HG02623 (cell line): ENCODE data around the gene EIF3K.
A peak's percentile ranks its signal among the peaks of the same experiment; 100 is the strongest.
"Not testable (repeated sequence)": the region's sequence is repeated elsewhere in the genome, so short reads cannot be mapped to it uniquely, and the experiment has no call there.

Source experiments
- ATAC-seq: cut with Tn5 transposase; IDR thresholded peaks from one replicate; pipeline ENCODE4 v1.9.1; 2021; ENCODE audit warnings: moderate library complexity; ENCODE audit not compliant: unreplicated experiment

EIF3K gene

DNA sequence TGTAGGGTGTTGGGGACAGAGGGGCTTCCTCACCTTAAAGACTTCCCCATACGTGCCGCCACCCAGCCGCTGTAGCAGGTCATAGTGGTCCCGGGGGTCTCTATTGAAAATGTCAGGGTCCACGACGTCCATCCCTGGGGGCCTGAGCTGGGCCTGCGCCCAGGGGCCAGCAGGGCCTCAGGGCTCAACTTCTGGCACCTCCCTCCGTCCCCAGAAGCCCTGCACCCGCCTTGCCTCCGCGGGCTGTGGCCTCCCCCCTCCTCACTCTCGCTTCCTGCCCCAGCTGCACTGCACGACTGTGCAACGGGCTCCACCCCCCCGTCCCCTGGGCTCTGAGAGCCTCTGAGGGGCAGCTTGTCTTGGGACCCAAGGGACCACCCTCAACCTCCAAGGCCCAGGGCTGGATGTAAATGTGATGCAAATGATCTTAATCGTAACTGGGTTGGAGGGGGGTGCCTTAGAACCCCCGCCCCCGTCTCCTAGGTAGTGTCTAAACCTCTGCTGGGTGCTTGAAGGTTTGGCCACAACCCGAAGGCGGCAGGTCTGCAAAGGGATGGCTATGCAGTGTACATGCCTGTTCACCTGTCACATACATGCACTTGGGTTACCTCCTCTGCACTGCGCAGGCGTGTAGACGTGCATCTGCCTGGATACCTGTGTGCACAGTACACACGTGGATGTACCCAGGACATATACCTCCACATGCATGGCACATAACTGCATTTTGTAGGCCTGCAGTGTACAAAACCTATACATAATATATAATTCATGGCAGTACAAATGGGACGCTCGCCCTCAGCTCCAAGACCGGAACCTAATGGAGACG lies 1.0 kb upstream of the EIF3K start, which contains the start of gene MAP4K1:
MAP4K1 (minus strand) TSS at position 190 of the 826 bp plus-strand sequence; CDS start at position 132, 58 bp downstream.
- ATAC-seq = peak; percentile 43

DNA sequence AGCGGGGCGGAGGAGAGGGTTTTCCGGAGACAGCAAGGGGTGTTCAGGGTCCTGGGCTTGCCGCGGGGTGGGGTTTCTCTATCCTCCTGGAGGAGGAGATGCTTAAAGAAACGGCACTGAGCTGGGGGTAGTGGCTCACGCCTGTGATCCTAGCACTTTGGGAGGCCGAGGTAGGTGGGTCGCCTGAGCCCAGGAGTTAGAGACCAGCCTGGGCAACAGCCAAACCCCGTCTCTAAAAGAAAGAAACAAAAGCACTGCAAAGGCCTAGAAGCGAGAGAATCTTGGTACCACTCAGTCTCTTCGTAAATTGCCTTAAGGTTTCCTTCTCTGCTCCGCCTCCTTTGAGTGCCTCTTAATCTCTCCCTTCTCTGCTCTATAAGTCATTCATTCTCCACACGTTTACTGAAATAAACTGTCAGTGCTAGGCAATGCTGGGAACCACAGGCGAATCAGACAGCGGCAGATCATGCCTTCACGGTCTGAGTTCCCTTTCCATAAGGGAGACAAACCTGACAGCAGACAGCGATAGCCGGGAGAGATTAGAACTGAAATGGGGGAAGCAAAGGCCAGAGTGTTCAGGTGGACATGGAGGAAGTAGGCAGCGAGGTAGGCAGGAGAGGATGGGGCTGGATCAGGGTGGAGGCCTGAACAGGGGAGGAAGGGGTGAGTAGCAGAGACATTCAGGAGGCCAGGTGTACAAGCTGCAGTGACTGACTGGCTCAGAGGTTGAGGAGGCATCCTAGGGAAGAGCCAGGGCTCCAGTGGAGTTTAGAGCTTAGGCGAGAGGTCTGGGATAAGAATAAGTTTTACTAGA lies 580 bp downstream of the EIF3K start:
- ATAC-seq = no peak

DNA sequence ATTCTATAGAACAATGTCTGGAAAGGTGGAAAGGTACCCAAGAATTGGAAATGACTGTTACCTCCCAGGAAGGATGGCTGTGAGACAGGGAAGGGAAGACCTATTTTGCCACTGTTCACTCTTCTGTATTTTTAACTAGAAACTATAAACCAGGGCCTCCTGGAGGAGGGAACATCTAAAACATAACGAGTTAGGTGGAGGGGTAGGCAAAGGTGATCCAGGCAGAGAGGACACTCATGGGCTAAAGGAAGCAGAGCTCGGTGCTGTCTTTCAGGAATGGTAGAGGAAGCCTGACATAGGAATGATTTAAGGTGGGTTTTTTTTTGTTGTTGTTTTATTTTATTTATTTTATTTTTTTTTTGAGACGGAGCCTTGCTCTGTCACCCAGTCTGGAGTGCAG lies 5.8 kb downstream of the EIF3K start:
- ATAC-seq = no peak

DNA sequence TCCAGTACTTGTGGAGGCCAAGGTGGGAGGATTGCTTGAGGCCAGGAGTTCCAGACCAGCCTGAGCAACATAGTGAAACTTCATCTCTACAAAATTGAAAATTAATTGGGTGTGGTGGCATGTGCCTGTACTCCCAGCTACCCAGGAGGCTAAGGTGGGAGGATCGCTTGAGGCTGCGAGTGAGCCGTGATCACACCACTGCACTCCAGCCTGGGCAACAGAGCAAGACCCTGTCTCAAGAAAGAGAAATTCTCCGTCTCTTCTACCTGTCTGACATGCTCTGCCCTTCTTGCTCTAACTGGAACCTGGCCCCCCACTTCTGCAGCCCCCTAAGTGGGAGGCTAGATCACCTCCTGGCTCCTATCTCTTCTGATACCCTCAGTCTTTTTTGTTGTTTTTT lies 7.4 kb downstream of the EIF3K start:
- ATAC-seq = no peak

DNA sequence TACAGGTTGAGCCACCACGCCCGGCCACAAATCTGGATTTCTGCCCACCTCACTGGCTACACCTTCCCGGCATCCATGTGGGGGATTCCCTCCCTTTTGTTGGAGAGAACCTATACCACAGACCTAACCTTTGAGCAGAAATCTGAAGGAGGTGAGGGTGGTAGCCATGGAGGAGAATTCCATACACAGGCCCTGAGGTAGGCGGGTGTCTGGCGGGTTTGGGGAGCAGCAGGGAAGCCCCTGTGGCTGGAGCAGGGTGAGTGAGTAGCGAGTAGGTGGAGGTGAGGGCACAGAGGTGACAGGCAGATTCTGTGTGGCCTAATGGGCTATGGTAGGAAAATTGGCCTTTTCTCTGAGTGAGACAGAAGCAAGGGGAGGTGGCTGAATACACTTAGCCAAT lies 10.6 kb downstream of the EIF3K start:
- no peak for ATAC-seq

DNA sequence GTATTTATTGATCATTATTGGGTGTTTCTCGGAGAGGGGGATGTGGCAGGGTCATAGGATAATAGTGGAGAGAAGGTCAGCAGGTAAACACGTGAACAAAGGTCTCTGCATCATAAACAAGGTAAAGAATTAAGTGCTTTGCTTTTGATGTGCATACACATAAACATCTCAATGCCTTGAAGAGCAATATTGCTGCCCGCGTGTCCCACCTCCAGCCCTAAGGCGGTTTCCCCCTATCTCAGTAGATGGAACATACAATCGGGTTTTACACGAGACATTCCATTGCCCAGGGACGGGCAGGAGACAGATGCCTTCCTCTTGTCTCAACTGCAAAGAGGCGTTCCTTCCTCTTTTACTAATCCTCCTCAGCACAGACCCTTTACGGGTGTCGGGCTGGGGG lies 12.3 kb downstream of the EIF3K start:
- ATAC-seq = not testable (repeated sequence)

DNA sequence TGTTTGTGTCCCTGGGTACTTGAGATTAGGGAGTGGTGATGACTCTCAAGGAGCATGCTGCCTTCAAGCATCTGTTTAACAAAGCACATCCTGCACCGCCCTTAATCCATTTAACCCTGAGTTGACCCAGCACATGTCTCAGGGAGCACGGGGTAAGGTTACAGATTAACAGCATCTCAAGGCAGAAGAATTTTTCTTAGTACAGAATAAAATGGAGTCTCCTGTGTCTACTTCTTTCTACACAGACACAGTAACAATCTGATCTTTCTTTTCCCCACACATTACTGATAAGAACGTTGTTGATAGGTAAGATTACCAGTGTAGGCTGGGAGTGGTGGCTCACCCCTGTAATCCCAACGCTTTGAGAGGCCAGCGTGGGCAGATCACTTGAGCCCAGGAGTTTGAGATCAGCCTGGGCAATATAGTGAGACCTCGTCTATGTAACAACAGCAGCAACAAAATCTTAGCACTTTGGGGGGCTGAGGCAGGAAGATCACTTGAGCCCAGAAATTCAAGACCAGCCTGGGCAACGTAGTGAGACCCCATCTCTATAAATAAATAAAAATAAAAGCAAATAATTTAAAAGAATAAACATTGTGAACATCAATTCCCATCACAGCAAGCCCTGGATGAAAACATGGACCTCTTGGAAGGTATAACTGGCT lies 13.0 kb downstream of the EIF3K start:
- ATAC-seq = not testable (repeated sequence)

DNA sequence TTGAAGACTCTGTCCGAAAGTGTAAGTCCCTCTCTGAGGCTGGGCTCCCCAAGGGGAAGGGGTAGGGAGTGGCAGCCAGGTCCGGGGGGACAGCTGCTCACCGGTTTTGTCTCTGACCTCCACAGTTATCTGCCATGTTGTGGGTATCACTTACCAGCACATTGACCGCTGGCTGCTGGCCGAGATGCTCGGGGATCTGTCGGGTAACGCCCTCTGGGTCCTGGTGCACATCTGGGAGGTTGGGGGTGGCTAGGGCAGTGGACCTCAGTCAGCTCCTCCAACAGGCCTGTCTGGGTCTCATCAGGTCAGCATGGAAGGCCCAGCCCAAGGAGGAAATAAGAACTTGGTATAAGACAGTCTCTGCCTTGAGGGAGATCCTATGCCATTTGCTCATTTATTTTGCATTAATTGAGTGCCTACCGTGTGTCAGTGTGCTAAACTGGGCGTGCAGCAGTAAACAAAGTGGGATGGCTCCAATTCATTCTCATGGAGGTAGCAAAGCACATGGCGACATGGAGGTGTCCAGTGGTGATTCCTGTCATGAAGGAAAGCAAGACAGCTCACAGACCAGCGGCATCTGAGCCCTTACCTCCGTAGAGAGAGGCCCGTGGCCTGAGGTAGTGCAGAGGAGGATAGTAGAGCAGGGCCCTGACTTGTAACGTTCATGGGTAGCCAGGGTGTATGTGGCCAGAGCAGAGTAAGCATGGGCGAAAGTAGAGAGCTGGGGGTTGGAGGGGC lies 13.7 kb downstream of the EIF3K start:
- ATAC-seq = no peak

DNA sequence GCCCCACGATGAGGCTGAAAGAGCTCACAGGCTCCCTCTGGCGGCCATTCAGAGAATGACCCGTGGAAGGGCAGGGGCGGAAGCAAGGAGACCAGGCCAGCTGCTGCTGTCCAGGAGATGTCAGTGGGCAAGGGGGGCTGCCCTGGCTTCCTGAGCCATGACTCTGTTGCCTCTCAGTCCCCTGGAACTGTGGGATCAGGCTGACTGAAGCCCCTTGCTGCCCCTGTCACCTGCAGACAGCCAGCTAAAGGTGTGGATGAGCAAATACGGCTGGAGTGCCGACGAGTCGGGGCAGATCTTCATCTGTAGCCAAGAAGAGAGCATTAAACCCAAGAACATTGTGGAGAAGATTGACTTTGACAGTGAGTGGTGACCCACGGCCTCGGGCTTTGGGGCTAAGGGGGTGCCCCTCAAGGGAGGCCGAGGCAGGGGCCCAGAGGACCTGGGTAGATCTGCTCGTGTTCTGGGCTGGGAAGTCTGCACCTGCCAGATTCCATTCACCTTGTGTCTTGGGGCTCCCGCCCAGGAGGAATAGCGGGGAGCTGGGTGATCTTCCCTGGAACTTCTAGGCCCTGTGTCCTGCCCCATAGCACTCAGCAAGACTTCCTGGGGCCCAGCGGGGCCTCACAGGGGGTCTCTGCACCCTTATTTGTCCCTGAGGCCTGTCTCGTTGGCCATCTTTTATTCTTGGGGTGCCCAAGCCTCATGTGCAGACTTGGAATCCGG lies 15.9 kb downstream of the EIF3K start:
- ATAC-seq = no peak

DNA sequence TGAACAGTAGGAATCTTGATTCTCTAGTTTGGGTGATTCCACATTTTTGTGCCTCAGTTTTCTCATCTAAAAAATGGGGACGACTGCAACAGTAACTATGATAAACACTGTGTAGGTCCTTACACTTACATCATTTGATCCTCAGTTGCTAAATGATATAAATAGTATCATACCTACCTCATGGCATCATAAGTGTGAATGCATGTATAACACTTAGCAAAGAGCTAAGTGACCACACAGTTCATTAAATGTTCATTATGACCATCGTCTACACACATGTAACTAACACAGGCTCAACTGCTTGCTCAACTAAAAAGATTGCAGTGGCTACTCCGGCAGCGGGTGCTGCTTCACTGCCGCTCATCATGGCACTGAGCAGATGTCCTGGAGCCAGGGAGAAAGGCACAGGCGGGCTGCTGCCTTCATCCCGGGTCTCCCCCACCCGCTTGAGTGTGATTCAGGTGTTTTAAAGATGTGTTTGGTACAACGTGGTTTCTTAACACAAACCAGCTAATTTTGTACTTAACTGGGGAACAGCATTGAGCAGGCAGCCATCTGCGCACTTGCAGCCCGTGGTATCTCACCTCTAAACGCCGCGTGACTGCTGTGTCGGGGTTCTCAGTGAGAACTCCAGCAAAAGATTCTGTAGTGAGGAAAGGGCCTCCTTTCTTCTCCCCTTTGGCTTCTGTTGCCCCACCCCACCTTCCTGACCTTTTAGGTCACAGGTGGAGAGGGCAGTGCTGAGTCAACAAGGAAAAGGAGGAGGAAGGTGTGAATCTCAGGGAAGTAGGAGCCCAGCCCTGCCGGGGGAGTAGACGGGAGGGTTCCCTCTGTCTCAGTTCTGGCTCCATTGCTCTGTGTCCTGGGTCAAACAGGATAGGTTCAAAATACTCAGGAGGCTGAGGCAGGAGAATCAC lies 16.8 kb downstream of the EIF3K start:
- no peak for ATAC-seq

DNA sequence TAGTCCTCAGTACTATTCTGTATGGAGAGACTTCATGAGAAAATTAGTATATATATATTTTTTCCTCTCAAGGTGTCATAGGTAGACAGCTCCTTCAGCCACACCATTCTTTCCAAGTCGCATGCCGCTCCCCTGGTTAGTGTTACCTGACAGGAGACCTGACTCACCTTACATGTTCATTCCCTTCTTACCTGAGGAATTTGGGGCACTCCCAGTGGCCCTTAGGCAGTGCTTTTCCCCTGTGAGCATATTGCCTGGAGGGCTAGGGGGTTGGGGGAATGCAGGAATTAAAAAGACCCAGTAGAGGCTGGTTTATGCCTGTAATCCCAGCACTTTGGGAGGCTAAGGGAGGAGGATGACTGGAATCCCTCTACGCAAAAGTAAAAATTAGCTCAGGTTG lies 19.5 kb downstream of the EIF3K start:
- ATAC-seq = no peak

DNA sequence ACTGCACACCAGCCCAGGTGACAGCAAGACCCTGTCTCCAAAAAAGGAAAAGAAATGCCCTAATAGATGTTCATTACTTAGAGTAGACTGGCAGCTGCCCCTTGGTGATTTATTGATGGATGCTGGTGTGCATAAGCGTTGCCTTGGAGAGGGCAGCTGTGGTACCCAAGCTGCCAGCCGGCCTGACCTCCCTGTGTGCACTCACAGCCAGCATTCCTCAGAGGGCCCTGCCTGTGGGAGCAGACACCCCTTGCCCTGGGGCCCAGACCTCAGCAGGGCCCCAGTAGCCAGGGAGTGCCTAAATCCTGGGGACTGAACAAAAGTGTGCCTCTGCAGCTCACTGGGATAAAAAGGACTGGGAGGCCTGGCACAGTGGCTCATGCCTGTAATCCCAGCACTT lies 20.7 kb downstream of the EIF3K start:
- ATAC-seq = no peak

DNA sequence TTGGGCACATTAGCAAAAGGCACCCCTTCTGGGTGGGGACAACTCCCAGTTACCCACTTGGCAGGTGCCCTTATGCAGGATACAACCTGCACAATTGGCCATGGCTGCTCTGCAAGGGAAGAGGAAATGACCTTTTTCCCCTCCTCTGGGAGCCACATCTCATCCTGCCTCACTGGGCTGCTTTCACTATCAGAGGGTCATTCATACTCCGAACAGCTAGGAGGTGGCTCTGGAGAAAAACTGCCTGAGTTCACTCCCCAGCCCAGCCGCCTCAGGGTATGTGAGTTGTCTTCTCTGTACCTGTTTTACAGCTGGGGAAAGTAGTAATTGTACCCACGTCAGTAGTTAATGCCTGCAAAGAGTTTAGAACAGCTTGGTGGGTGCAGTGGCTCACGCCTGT lies 21.4 kb downstream of the EIF3K start:
- no peak for ATAC-seq

DNA sequence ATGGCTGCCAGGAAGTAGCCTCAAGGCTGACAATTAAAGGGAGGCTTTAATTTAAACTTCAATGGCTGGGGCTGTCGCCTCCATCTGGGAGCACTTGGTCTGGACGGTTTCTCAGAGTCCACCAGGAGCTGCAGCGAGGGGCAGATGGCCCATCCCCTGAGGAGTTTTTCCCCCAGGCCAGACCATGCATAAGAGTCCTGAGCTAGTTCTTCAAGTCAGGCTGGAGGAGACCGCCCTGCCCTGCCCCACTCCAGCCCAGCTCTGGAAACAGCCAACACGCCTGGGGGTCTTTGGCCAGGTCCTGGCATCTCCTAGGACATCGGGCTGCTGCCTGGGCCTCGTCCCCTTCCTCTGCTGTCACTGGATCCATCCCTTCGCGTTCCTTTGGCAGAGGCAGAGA lies 23.2 kb downstream of the EIF3K start:
- no peak for ATAC-seq

DNA sequence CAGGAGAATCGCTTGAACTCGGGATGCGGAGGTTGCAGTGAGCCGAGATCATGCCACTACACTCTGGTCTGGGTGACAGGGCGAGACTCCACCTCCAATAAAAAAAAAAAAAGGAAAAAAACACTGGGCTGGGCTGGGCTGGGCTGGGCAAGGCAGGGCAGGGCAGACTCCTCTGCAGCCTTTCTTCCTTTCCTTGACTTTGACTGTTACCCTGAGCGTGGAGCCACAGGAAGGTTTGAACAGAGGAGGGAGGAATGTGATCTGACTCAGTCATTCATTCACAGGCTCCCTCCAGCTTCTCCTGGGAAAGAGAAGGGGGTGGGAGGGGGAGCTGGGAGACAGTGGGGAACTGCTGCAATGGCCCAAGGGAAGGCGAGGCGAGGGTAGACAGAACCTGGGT lies 25.7 kb downstream of the EIF3K start:
- no peak for ATAC-seq

DNA sequence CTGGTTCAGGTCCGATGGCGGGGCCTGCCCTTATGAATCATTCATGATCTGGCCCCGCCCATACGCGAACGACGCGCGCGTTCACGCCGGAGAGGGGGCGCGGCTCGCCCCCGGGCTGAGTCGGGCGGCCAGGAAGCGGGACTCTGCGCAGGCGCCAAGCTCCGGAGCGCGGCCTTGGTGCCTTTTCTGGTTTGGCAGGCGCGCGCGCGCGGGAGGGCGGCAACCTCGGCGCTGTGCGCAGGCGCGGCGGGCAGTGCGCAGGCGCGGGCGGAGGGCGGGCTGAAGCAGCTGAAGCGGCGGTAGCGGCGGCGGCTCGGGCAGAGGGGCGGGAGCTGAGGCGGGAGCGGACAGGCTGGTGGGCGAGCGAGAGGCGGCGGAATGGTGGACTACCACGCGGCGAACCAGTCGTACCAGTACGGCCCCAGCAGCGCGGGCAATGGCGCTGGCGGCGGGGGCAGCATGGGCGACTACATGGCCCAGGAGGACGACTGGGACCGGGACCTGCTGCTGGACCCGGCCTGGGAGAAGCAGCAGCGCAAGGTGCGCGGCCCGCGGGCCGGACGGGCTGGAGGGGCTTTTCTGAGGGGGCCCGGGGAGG lies 28.5 kb downstream of the EIF3K start, which contains the start of gene ACTN4:
ACTN4 (plus strand) TSS at position 282 of the 598 bp plus-strand sequence; CDS start at position 379, 97 bp downstream.
- ATAC-seq = peak; percentile 84

DNA sequence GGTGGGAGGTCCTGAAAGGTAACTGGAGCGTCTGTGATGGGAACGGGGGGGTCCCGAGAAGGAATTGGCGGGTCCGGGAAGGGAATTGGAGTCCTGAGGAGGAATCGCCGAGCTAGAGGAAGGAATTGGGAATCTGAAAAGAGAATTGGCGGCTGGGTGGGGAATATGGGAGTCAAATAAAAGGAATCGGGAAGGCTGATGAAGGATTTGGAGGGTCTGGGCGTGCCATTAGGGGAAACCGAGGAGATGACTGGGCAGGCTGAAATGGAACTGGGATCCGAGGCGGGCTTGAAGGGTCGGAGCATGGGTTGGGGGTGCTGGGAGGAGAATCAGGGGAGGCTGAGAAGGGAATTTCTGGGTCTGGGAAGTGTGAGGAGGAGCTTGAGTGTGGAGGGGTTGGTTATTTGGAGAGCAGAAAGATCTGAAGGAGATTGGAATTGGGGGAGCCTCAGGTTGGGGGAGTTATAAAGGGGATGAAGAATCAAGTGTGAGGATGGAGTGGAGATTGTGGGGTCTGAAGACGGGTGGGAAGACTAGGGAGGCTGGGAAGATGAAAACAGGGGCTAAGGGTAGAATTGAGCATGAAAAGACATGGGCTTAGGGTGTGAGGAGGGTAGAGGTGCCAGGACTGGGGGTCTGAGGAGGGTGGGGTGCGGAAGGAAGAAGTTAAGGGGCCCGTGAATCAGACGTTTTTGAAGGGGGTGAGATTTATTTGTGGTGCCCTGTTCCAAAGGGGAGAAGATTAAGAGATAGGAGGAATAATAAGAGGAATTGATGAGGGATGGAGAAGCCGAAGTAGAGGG lies 29.2 kb downstream of the EIF3K start:
- no peak for ATAC-seq

DNA sequence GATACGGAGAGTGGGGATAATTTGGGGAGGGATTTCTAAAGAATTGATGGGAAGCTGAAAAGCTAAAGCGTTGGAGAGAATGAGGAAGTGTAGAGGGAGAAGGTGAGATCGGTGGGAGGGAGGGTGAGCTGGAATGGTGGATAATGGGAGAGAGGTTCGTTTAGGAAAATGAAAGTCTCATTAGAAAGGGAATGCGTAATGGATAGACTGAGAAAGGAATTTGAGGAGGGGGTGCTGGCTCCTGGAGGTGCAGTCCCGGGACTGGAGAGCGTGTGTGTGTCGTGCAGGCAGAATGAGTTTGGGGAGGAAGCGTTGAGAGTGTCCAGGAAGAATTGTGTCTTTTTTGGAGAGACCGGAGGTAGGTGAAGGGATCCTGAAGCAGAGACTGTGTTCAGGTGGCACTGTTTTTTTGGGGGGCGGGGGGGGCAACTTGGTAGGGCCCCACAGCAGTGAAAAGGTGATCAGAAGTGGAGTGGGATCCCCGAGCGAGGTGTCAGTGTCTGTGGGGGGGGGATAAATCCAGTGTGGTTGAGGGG lies 29.8 kb downstream of the EIF3K start:
- no peak for ATAC-seq
